NCI-H1105 (cell line): ENCODE data around the gene COL19A1.
"Not testable (repeated sequence)": the region's sequence is repeated elsewhere in the genome, so short reads cannot be mapped to it uniquely, and the experiment has no call there.

Experiments
- DNase-seq: peaks from one replicate; lab custom pipeline; 2025; lab: John Stamatoyannopoulos, UW

COL19A1 gene

GRCh38 chr6:69866351-69866769 lies at the start of gene COL19A1:
COL19A1 (plus strand) TSS chr6:69866556; CDS start chr6:69879568, 13,012 bp downstream.
- no peak for DNase-seq

- DNase-seq = no peak
Measured at GRCh38 chr6:69816569-69816968, 49.8 kb upstream of the COL19A1 start.

- no peak for DNase-seq
Measured at GRCh38 chr6:69817358-69817757, 49.0 kb upstream of the COL19A1 start.

GRCh38 chr6:69818223-69818930 lies 48.0 kb upstream of the COL19A1 start:
- DNase-seq = no peak

- no peak for DNase-seq
Measured at GRCh38 chr6:69819138-69819537, 47.2 kb upstream of the COL19A1 start.

- no peak for DNase-seq
Measured at GRCh38 chr6:69820018-69820417, 46.3 kb upstream of the COL19A1 start.

GRCh38 chr6:69820438-69820837 lies 45.9 kb upstream of the COL19A1 start:
- no peak for DNase-seq

- not testable (repeated sequence) for DNase-seq
Measured at GRCh38 chr6:69824355-69824754, 42.0 kb upstream of the COL19A1 start.

GRCh38 chr6:69825904-69826303 lies 40.5 kb upstream of the COL19A1 start:
- DNase-seq = no peak

- no peak for DNase-seq
Measured at GRCh38 chr6:69827276-69827893, 39.0 kb upstream of the COL19A1 start.

- DNase-seq = no peak
Measured at GRCh38 chr6:69832558-69832957, 33.8 kb upstream of the COL19A1 start.

- peak; percentile 28 for DNase-seq
Measured at GRCh38 chr6:69835414-69836179, 30.8 kb upstream of the COL19A1 start.

GRCh38 chr6:69841862-69842261 lies 24.5 kb upstream of the COL19A1 start:
- no peak for DNase-seq

- DNase-seq = no peak
Measured at GRCh38 chr6:69843189-69843588, 23.2 kb upstream of the COL19A1 start.

- no peak for DNase-seq
Measured at GRCh38 chr6:69846312-69846711, 20.0 kb upstream of the COL19A1 start.

- DNase-seq = no peak
Measured at GRCh38 chr6:69846770-69847491, 19.4 kb upstream of the COL19A1 start.

GRCh38 chr6:69847492-69847788 lies 18.9 kb upstream of the COL19A1 start:
- no peak for DNase-seq

- DNase-seq = no peak
Measured at GRCh38 chr6:69848552-69848951, 17.8 kb upstream of the COL19A1 start.

- no peak for DNase-seq
Measured at GRCh38 chr6:69852706-69853105, 13.7 kb upstream of the COL19A1 start.

GRCh38 chr6:69861986-69862385 lies 4.4 kb upstream of the COL19A1 start:
- peak; percentile 18 for DNase-seq

GRCh38 chr6:69863766-69864165 lies 2.6 kb upstream of the COL19A1 start:
- no peak for DNase-seq

GRCh38 chr6:69865126-69865525 lies 1.2 kb upstream of the COL19A1 start:
- no peak for DNase-seq
